ENCODE data around the gene ZNF275. TPM values are rescaled to one million over a fixed set of nuclear protein-coding genes. Genes with fewer than 3 reads are reported as not detected.

ZNF275 gene
- total and polyA plus RNA-seq, 2 donors (not counting 1 experiment from before 2014, with no cell fraction given): 8.8 to 17.6 TPM

GRCh38 chrX:153349952-153350351 is 16.0 kb downstream of the ZNF275 start:
- no peak overlapping the region for H3K4me3 Mint-ChIP-seq
- intact Hi-C loops (cut with micrococcal nuclease): no loop called here
- no peaks in the 10 kb centered on the region for H3K79me2 ChIP-seq (ENCODE audit: control insufficient read depth, insufficient read depth, low read length)
- no peak overlapping the region for H3K4me2 ChIP-seq (replicated peaks; ENCODE audit: low read depth, low read length, poor library complexity, severe bottlenecking)
- H2AFZ ChIP-seq (ENCODE audit: insufficient read depth, low read depth, low read length, poor library complexity, severe bottlenecking): no peak overlapping the region
- no peaks in the 10 kb centered on the region for H3K9me3 ChIP-seq (ENCODE audit: control extremely low read depth in 1 of 3, control insufficient read depth in 2 of 3, insufficient read depth in 1 of 3, low read length in 2 of 3)
- H3K4me1 ChIP-seq (ENCODE audit: control insufficient read depth in 2 of 2, insufficient read depth in 2 of 2, low read length in 2 of 2): no peaks in the 10 kb centered on the region
- no peak overlapping the region for H3K27ac ChIP-seq (ENCODE audit: low read length in 2 of 2)
- peaks cover 0 to 29% of the 10 kb centered on the region in 2 experiments for H3K36me3 ChIP-seq (replicated peaks in 1 of 2; ENCODE audit: control extremely low read depth in 1 of 2, control insufficient read depth in 1 of 2, extremely low read depth in 1 of 2, insufficient read depth in 2 of 2, low read length in 1 of 2)
- H4K20me1 ChIP-seq (ENCODE audit: control insufficient read depth, insufficient read depth, low read length, poor library complexity, severe bottlenecking): no peaks in the 10 kb centered on the region
- CTCF ChIA-PET: no interaction called here
- DNase-seq (no peak), ATAC-seq (ENCODE audit: low read depth) (no peak)
- no peak for TF ChIP-seq CTCF (IDR thresholded peaks at IDR 0.05)
- H3K9ac ChIP-seq (ENCODE audit: low read length): no peak overlapping the region
- H3K4me3 ChIP-seq (ENCODE audit: control extremely low read depth in 1 of 5, extremely low read depth in 1 of 5, insufficient read depth in 1 of 5, low read depth in 2 of 5, low read length in 4 of 5): no peak overlapping the region
- H3K9me3 Mint-ChIP-seq (ENCODE audit: insufficient read depth): no peaks in the 10 kb centered on the region
- H3K27me3 ChIP-seq (replicated peaks in 1 of 4; ENCODE audit: control extremely low read depth in 1 of 4, control insufficient read depth in 3 of 4, insufficient read depth in 4 of 4, low read length in 3 of 4): no peaks in the 10 kb centered on the region
- no peaks in the 10 kb centered on the region for H3K27me3 Mint-ChIP-seq
- POLR2A ChIA-PET: no interaction called here
- 80% methylated on average over 1 of the region's 5 CpGs for WGBS (ENCODE audit: insufficient coverage)
- no peak overlapping the region for H3K27ac Mint-ChIP-seq
- peaks cover 6% of the 10 kb centered on the region for H3K4me1 Mint-ChIP-seq

- Histone ChIP-seq H3K9me3 (ENCODE audit: control extremely low read depth in 1 of 3, control insufficient read depth in 2 of 3, insufficient read depth in 1 of 3, low read length in 2 of 3) (no peaks in the 10 kb centered on the region), H3K27ac (ENCODE audit: low read length in 2 of 2) (no peak overlapping the region), H3K9ac (ENCODE audit: low read length) (no peak overlapping the region), H3K27me3 (replicated peaks in 1 of 4; ENCODE audit: control extremely low read depth in 1 of 4, control insufficient read depth in 3 of 4, insufficient read depth in 4 of 4, low read length in 3 of 4) (no peaks in the 10 kb centered on the region), H3K36me3 (replicated peaks in 1 of 2; ENCODE audit: control extremely low read depth in 1 of 2, control insufficient read depth in 1 of 2, extremely low read depth in 1 of 2, insufficient read depth in 2 of 2, low read length in 1 of 2) (peaks cover 0 to 18% of the 10 kb centered on the region in 2 experiments), H2AFZ (ENCODE audit: insufficient read depth, low read depth, low read length, poor library complexity, severe bottlenecking) (no peak overlapping the region), H3K4me3 (ENCODE audit: control extremely low read depth in 1 of 5, extremely low read depth in 1 of 5, insufficient read depth in 1 of 5, low read depth in 2 of 5, low read length in 4 of 5) (no peak overlapping the region), H4K20me1 (ENCODE audit: control insufficient read depth, insufficient read depth, low read length, poor library complexity, severe bottlenecking) (no peaks in the 10 kb centered on the region), H3K4me2 (replicated peaks; ENCODE audit: low read depth, low read length, poor library complexity, severe bottlenecking) (no peak overlapping the region), H3K4me1 (ENCODE audit: control insufficient read depth in 2 of 2, insufficient read depth in 2 of 2, low read length in 2 of 2) (no peaks in the 10 kb centered on the region), H3K79me2 (ENCODE audit: control insufficient read depth, insufficient read depth, low read length) (no peaks in the 10 kb centered on the region)
- Mint-ChIP-seq H3K4me1 (peaks cover 6% of the 10 kb centered on the region), H3K27me3 (no peaks in the 10 kb centered on the region), H3K9me3 (ENCODE audit: insufficient read depth) (no peaks in the 10 kb centered on the region), H3K27ac (no peak overlapping the region), H3K4me3 (no peak overlapping the region)
- CTCF ChIA-PET: no interaction called here
- ATAC-seq (ENCODE audit: low read depth) (no peak), DNase-seq (no peak)
- intact Hi-C loops (cut with micrococcal nuclease): no loop called here
- WGBS (ENCODE audit: insufficient coverage): 82% methylated on average over 7 of the region's 8 CpGs
- POLR2A ChIA-PET: no interaction called here
- TF ChIP-seq EZH2 (IDR thresholded peaks at IDR 0.05; ENCODE audit: borderline replicate concordance, insufficient read depth, low read depth, low read length, poor library complexity, severe bottlenecking) (no peak), CTCF (IDR thresholded peaks at IDR 0.05) (no peak)
Observed at GRCh38 chrX:153351981-153352380, 18.0 kb downstream of the ZNF275 start.
